Suppressor macrophage treated with lipopolysaccharide for 1 hour (primary cell): ENCODE data around the gene KCNQ1.

Experiments
- DNase-seq, 3 donors: peaks; one replicate each; pipeline ENCODE4 v3.0.0-alpha.2; 2020 to 2022

KCNQ1 gene

GRCh38 chr11:2444821-2445745 is at the start of gene KCNQ1:
Gene KCNQ1, plus strand, starts transcription at chr11:2445008. Its CDS starts 91 bp downstream, at chr11:2445099.
- DNase-seq, result peak; percentile 81 to 95 (median 88)

GRCh38 chr11:2395211-2395730 is 49.5 kb upstream of the KCNQ1 start:
- no peak for DNase-seq

DNA sequence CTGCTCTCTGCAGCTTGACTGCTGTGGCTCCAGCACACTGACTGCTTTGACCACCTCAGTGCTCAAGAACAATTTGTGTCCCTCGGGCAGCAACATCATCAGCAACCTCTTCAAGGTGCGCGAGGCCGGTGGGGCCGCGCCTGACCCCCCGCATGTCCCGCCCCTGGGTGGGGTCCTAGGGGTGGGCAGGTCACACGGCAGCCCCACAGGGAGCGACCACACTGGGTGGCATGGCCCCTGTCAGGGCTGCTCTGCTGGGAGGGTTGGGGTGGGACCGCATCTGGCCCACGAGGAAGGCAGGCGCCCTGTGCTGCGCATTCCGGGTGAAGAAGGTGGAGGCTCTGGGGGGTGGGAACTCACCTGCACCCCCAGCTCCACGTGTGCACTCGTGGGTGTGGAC is 49.0 kb upstream of the KCNQ1 start:
- DNase-seq, result no peak

DNA sequence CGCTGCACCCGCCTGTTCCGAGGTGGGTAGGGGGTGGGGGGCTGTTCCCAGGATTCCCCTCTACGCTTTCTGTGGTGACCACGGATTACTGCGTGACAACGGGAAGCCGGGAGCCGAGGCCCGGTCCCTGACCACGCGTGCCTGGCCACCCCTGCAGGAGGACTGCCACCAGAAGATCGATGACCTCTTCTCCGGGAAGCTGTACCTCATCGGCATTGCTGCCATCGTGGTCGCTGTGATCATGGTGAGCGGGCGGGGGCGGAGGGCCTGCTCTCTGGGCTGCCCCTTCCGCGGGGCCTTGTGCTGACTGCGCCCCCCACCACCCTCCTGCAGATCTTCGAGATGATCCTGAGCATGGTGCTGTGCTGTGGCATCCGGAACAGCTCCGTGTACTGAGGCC is 48.3 kb upstream of the KCNQ1 start:
- no peak for DNase-seq

- DNase-seq, result no peak
Measured at GRCh38 chr11:2397005-2397404, 47.8 kb upstream of the KCNQ1 start.

- DNase-seq, result no peak
Measured at GRCh38 chr11:2398664-2399355, 46.0 kb upstream of the KCNQ1 start.

GRCh38 chr11:2399488-2400068 is 45.2 kb upstream of the KCNQ1 start:
- peak in 1 of 3 donors; percentile 32 for DNase-seq

DNA sequence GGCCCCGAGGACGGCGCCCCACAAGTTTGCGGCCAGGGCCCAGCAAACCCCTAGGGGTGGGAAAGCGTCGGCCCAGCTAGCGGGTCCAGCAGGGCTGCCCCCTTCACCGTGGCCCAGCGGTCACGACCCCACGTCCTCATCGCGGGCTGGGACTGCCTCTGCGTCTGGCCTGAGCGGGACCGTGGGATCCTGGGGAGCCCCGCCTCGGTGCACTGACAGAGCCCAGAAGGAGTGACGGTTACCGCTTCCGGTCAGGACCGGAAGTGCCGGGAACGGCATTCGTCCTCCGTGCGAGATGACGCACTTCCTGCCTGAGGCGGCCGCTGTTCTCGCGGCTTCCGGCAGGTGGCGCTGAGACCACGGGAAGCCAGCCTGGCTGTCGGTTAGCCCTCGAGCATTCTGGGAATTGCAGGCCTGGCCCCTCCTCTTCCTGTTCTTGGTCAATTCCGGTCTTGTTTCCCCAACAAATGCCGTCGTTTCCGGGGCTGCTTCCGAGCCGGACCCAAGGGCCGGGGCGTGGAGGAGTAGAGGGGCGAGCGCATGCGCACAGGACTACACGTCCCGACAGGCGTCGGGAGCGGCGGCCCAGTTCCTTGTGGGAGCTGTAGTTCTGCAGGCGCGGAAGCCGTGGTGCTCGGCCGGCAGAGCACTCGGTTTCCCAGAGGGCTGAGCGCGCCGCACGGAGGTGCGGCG is 44.6 kb upstream of the KCNQ1 start, which contains the start of gene TSSC4:
Gene TSSC4, plus strand, starts transcription at position 682 of the 693 bp plus-strand sequence. CDS start 1,884 bp downstream, outside the sequence.
- peak; percentile 100 for DNase-seq

- DNase-seq, result no peak
Measured at GRCh38 chr11:2400762-2401435, 43.9 kb upstream of the KCNQ1 start.

DNA sequence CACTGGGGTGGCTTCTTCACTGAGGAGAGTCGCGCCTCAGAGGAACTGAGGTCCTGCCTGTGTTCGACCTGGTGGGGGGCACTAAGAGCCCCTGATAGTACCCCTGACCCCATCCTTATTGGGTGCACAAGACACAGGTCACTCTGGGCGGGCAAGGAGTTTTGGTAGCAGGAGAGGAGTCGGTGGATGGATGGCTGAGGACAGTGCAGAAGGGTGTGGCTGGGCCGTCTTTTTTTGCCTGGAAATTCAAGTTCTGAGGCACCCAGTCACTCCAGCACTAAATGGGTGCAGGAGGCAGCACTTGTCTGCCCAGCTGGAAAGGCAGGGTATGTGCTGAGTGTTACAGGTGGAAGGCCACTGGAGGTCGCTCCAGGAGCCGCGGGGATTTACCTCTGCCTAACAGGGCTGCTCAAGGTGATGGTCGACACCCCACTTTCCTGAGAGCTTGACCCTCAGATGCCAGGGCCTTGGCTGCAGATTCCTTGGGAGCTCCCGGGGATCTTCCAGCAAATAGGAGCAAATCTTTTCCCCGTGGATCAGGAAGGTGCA is 43.3 kb upstream of the KCNQ1 start:
- no peak for DNase-seq

DNA sequence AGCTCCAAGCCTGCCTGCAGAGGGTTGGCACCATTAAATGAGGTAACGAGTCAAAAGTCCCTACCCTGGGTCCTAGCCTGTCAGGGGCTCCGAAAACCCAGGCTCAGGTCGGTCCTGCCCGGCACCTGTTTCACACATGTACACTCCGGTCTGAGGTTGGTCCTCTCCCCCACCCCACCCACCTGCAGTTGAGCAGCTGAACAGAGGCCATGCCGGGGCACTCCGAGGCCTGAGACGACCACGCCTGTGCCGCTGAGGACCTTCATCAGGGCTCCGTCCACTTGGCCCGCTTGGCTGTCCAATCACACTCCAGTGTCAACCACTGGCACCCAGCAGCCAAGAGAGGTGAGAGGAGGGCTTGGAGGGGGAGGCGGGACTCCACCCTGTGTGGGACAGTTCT is 42.7 kb upstream of the KCNQ1 start:
- no peak for DNase-seq

- no peak for DNase-seq
Measured at GRCh38 chr11:2402890-2403645, 41.7 kb upstream of the KCNQ1 start.

DNA sequence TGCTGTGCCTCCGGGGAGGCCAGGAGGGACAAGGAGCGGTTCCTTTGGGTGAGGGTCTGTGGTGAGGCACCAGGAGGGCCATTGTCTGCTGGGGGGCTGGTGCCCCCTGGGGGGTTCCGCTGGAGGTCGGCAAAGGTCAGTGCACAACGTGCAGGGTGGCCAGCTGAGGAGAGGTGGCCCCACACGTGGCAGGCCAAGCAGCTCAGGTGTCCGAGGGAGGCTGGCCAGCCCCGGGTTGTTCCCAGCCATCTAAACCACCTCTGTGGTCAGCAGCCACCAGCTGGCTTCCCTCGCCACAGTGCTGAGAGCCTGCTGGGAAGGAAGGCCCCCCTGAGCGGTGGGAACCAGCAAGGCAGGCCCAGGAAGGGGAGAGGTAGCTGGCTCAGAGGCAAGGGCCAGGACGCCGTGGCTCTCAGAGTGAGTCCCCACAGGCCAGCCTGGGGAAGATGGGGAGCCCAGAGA is 40.0 kb upstream of the KCNQ1 start:
- no peak for DNase-seq

- DNase-seq, result no peak
Measured at GRCh38 chr11:2406451-2406850, 38.4 kb upstream of the KCNQ1 start.

- no peak for DNase-seq
Measured at GRCh38 chr11:2406878-2407410, 37.9 kb upstream of the KCNQ1 start.

DNA sequence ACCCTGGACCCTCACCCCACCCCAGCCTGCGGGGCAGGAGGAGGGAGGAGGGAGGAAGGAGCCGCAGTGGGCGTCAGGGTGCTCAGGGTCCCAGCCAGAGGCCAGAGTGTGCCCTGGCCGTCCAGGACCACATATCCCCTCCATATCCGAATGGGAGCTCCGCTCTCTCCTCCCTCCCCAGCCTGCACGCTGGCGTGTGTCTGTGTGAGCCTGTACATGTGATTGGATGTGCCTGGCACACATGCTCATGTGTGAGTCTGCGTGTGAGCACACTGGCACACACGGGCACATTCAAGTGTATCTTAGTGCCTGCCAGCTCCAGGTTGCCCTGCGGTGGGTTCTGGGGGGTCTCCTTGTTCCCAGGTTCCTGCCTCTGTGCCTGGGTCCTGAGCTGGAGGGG is 36.1 kb upstream of the KCNQ1 start:
- DNase-seq, result no peak

- DNase-seq, result no peak
Measured at GRCh38 chr11:2409126-2409525, 35.7 kb upstream of the KCNQ1 start.

- DNase-seq, result peak in 1 of 3 donors; percentile 31
Measured at GRCh38 chr11:2409611-2410468, 35.0 kb upstream of the KCNQ1 start.

- no peak for DNase-seq
Measured at GRCh38 chr11:2410616-2411015, 34.2 kb upstream of the KCNQ1 start.
